ENCODE measurements around the gene SLC34A2.

DNA sequence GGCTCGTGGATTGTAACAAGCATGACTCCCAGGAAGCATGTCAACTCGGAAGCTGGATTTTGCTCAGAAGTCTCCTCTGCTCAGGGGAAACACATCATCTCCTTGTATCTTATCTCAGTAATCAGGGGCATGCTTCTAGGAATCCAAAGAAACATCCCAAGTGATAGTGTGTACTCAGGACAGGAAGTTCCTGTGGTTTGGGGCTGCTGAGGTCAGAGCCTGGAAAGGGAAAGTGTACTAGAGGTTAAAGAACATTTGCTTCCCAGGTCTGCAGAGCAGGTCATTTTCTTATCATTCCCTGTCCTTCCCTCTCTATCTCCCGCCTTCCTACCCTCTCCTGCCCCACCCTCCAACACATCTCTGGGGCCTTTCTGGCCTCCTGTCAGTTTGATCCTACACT, 38.8 kb downstream of the SLC34A2 start:
- TF ChIP-seq EP300 (conservative IDR thresholded peaks at IDR 0.05; ENCODE audit: poor library complexity, severe bottlenecking), result no peak
- TF ChIP-seq, protein P1, sequence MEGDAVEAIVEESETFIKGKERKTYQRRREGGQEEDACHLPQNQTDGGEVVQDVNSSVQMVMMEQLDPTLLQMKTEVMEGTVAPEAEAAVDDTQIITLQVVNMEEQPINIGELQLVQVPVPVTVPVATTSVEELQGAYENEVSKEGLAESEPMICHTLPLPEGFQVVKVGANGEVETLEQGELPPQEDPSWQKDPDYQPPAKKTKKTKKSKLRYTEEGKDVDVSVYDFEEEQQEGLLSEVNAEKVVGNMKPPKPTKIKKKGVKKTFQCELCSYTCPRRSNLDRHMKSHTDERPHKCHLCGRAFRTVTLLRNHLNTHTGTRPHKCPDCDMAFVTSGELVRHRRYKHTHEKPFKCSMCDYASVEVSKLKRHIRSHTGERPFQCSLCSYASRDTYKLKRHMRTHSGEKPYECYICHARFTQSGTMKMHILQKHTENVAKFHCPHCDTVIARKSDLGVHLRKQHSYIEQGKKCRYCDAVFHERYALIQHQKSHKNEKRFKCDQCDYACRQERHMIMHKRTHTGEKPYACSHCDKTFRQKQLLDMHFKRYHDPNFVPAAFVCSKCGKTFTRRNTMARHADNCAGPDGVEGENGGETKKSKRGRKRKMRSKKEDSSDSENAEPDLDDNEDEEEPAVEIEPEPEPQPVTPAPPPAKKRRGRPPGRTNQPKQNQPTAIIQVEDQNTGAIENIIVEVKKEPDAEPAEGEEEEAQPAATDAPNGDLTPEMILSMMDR (IDR thresholded peaks at IDR 0.05; ENCODE audit: poor library complexity, severe bottlenecking), result no peak
- TF ChIP-seq, protein P2, sequence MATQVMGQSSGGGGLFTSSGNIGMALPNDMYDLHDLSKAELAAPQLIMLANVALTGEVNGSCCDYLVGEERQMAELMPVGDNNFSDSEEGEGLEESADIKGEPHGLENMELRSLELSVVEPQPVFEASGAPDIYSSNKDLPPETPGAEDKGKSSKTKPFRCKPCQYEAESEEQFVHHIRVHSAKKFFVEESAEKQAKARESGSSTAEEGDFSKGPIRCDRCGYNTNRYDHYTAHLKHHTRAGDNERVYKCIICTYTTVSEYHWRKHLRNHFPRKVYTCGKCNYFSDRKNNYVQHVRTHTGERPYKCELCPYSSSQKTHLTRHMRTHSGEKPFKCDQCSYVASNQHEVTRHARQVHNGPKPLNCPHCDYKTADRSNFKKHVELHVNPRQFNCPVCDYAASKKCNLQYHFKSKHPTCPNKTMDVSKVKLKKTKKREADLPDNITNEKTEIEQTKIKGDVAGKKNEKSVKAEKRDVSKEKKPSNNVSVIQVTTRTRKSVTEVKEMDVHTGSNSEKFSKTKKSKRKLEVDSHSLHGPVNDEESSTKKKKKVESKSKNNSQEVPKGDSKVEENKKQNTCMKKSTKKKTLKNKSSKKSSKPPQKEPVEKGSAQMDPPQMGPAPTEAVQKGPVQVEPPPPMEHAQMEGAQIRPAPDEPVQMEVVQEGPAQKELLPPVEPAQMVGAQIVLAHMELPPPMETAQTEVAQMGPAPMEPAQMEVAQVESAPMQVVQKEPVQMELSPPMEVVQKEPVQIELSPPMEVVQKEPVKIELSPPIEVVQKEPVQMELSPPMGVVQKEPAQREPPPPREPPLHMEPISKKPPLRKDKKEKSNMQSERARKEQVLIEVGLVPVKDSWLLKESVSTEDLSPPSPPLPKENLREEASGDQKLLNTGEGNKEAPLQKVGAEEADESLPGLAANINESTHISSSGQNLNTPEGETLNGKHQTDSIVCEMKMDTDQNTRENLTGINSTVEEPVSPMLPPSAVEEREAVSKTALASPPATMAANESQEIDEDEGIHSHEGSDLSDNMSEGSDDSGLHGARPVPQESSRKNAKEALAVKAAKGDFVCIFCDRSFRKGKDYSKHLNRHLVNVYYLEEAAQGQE (IDR thresholded peaks at IDR 0.05; ENCODE audit: borderline replicate concordance), result no peak
- TF ChIP-seq MXI1 (conservative IDR thresholded peaks at IDR 0.05; ENCODE audit: poor library complexity, severe bottlenecking), result no peak
